ENCODE results near the gene CPHXL2. TPM values are rescaled to one million over a fixed set of nuclear protein-coding genes. Genes with fewer than 3 reads are reported as not detected.

Gene CPHXL2
- not detected in 2 replicates for total RNA-seq

DNA sequence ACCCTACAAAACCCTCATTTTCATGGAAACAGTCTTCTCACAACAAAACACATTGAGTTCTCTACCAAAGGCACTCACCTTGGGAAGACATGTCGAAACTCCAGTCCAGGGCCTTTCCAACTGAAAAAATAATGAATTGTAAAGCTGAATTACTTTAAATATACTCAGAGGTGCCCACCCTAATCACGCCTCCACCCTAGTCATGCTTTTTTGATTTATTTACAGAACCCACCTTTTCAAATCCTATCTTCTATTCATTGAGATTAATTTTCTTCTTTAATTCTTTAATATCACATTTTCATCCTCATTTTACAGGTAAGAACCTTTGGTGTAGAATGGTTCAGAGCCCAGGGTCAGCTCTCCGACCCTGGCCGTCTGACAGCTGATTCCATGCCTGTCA is at the start of gene CPHXL2:
Gene CPHXL2, minus strand, starts transcription at position 101 of the 400 bp plus-strand sequence. Its CDS starts 10 bp downstream, at position 91.
- intact Hi-C loops (cut with micrococcal nuclease), result no loop called here

DNA sequence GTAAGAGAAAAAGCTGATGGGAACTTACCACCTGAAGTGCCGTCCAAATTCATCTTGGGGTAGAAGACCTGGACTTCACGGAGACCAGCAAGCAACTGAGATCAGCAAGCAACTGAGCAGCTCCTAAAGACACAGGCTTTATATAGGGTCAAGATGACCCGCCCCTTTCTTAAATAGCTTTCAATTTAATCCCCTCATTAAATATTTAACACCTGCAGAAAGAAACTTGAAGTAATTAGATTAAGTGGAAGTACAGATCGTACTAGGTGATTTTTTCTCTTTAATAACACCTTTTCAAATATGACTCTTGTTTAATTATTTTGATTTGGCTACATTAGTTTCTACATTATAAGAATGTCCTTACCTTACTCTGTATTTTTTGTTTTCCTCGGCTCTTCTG is 49.6 kb upstream of the CPHXL2 start, which contains the start of gene CPHXL:
Gene CPHXL, minus strand, starts transcription at position 101 of the 400 bp plus-strand sequence. Its CDS starts 48 bp downstream, at position 53.
- intact Hi-C loops (cut with micrococcal nuclease), result no loop called here

DNA sequence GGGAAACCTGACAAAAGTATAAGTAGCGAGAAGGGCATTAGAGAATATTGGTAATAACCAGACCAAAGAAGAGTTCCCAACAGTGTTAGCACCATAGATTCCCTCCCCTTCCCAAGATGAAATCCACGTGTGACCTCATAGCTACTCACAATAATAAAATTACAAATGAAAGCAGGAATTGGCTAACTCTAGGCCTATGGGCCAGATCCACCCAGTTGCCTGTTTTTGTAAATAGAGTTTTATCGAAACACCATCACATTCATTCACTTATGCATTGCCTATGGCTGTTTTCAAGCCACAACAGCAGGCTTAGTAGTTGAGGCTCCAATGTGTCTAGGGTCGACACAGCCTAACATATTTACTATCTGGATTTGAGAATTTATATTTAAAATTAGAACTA is 41.6 kb upstream of the CPHXL2 start:
- intact Hi-C loops (cut with micrococcal nuclease), result no loop called here

DNA sequence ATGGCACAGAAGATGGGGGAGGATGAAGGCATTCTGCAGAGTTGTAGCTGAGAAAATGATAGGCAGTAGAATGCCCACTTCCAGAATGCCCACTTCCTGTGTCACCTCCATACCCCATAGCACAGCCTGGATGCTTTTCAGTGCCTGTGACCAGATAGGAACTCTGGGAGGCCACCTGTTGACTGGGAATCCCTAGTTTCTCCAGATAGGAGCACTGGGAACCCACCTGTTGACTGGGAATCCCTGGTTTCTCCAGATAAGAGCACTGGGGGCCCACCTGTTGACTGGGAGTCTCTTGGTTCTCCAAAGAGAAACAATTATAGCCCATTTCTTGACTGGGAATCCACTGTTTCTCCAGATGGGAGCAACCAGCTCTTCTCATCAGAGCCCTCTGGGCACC is 37.9 kb upstream of the CPHXL2 start:
- intact Hi-C loops (cut with micrococcal nuclease), result no loop called here

DNA sequence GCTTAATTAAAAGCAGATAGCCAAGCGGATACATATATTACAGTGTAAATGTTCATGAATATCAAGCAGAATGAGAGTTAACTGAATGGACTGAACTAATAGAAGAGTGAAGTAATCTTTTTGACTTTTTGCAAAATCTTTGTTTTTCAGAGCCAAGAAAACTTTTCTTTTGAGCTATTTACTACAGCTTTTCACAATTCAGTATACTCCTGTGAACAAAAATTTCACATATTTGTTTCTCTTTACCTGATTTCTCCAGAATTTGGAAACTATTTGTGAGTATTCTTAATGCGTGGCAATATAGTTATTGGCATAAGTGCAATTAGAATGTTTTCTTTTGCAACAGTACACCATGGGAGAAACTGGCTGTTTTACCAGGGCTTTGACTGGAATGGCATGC is 33.5 kb upstream of the CPHXL2 start:
- intact Hi-C loops (cut with micrococcal nuclease), result no loop called here

DNA sequence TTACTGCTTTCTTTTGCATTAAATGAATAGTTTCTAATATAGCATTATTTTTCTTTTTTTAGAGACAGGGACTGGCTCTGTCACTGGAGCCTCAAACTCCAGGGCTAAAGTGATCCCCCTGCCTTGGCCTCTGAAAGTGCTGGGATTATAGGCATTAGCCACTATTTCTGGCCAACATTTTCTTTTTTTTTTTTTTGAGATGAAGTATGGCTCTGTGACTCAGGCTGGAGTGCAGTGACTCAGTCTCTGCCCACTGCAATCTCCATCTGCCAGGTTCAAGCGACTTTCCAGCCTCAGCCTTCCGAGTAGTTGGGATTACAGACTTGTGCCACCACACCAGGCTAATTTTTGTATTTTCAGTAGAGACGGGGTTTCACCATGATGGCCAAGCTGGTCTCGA is 26.5 kb upstream of the CPHXL2 start:
- intact Hi-C loops (cut with micrococcal nuclease), result no loop called here

DNA sequence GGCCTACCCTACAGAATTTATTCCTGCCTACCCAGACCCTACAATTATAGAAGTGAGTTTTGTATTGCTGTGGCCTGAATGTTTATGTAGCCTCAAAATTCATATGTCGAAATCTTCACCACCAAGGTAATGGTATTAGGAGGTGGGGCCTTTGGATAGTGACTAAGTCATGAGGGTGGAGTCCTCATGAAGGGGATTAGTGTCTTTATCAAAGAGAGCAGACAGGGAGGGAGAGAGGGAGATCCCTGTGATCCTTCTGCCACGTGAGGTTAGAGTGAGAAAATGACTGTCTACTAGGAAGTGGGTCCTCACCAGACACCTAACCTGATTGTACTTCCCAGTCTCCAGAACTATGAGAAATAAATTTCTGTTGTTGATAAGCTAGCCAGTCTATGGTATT is 25.4 kb upstream of the CPHXL2 start:
- intact Hi-C loops (cut with micrococcal nuclease), result no loop called here

DNA sequence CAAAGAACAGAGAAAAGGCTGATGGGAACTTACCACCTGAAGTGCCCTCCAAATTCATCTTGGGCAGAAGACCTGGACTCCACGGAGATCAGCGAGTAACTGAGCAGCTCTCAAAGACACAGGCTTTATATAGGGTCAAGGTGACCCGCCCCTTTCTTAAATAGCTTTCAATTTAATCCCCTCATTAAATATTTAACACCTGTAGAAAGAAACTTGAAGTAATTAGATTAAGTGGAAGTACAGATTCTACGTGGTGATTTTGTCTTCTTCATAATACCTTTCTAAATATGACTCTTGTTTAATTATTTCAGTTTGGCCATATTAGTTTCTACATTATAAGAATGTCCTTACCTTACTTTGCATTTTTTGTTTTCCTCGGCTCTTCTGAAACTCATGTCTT is 24.6 kb upstream of the CPHXL2 start, which contains the start of gene DUXB:
Gene DUXB, minus strand, starts transcription at position 101 of the 400 bp plus-strand sequence. Its CDS starts 43 bp downstream, at position 58.
- intact Hi-C loops (cut with micrococcal nuclease), result no loop called here

DNA sequence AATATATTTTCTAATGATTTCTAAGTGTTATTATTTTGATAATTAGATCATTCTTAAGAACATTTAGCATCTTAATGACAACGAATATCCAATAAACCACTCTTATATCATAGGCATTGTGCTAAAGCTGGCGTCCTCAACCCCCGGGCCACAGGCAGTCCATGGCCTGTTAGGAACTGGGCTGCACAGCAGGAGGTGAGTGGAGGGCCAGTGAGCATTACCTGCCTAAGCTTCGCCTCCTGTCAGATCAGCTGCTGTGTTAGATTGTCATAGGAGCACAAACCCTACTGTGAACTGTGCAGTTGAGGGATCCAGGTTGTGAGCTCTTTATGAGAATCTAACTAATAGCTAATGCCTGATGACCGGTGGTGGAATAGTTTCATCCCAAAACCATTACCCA is 20.8 kb upstream of the CPHXL2 start:
- intact Hi-C loops (cut with micrococcal nuclease), result no loop called here

DNA sequence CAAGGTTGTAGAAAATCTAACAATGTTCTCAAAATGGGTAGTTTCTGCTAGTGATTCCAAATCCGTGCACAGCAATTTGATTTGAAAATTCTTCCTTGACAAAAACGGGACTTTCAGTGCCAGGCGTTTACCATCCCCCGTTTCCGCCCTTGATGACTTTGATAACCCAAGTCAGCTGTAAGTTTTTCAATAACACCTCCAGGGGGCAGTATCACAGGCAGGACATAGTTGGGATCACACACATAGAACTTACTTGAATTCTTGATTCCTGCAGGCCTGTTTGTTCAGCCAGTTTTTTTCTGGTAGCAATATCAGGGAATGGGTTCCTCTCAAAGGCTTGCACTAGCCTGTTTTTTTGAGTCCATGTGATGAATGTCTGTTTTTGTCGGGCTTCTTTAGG is 18.9 kb upstream of the CPHXL2 start:
- intact Hi-C loops (cut with micrococcal nuclease), result no loop called here

DNA sequence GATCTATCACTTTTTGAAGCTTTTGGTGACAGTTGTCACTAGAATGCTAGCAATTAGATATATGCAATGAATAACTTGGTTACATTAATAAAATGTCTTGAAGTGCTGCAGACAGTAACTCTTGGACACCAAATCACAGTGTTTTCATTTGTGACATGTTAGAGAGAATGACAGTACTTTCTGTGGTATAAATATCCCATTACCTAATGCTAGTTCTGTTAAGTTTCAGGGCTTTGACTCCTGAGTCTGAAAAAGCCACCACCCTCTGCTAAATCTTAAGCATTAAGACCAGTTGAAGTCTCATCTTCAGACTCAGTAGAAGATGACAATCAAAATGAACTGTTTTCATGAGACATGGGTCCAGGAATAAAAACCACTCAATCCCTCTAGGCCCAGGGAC is 10.6 kb upstream of the CPHXL2 start:
- intact Hi-C loops (cut with micrococcal nuclease), result no loop called here

DNA sequence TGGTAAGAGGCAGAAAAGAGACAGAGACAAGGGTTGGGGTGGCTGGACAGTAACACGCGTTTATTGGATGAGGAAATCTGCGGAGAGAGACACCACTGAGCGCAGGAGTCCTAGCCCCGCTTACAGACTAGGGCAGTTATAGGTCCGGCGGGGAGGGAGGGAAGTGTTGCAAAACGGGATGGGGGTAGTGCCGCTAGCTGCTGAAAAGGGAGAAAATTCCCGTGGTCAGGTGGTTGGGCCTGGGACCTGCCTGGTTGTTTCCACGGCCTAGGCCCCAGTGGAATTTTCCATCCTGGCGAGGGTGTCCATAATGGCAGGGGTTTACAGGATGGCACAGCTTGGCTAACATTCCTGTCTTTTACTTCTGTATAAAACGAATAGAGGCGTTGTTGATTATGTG is 5.5 kb upstream of the CPHXL2 start:
- intact Hi-C loops (cut with micrococcal nuclease), result no loop called here

DNA sequence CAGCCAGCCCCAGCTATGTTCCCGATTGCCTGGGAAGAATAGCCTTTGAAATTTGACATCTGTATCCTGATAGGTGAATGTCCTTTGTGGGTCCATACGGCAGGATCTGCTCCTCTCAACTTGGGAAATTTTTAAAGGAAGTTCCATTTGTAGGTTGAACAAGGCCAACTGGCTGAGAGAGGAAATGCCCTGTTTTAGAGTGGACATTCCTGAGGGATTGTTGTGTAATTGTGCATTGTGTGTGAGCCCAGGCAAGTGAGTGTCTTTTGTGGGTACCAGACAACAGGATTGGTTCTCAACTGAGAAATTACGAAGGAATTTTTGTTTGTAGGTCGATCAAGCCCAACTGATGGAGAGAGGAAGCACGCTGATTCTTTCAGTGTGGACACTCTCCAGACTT is 2.6 kb upstream of the CPHXL2 start:
- intact Hi-C loops (cut with micrococcal nuclease), result no loop called here

DNA sequence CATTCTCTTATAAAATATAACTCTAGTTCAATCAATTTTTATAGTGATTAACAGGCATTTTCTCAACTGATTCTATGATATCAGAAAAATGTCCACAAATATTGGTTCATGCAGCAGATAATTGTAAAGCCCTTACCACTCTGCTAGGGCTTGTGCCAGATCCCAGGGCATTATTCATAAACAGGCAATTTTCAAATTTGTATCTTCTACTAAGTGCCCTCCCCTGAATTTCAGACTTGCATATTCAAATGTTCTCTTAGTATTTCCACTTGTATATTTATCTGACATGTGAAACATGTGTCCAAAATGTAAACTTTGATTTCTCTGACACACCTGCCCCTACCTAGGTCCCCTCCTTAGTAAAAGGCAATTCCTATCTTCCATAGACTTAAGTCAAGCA is 9.3 kb downstream of the CPHXL2 start:
- intact Hi-C loops (cut with micrococcal nuclease), result no loop called here

DNA sequence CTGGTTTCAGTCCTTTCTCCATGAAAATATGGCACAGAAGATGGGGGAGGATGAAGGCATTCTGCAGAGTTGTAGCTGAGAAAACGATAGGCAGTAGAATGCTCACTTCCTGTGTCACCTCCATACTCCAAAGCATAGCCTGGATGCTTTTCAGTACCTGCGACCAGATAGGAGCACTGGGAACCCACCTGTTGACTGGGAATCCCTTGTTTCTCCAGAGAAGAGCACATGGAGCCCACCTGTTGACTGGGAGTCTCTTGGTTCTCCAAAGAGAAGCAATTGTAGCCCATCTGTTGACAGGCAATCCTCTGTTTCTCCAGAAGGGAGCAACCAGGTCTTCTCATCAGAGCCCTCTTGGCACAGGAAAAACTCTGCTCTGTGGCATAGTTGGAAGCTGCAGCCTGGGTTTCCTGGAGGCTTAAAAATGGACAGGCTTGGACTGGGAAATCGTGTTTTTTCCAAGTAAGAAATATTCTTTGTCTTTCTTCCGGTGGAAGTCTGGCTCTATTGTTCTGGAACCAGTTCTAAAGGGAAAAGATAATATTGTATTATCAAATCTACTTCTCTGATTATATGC is 16.0 kb downstream of the CPHXL2 start:
- intact Hi-C loops (cut with micrococcal nuclease), result no loop called here

DNA sequence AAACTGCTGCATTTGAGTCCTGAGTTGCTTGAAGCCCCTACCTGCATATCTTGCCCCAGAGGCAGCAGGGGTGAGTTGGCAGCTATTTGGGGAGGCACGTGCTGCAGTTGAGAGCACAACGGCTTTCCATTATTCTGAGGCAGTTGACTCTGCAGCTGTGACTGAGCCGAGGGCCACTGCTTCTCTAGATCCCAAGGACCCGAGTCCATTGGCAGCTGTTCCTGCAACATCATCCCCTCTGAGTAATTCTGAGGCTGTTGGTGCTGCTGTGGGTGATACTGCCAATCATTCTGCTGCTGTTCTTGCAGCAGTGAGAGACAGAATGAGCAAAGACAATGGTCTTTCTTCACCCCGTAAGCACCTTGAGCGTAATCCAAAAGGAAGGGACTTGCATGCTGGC is 16.5 kb downstream of the CPHXL2 start:
- intact Hi-C loops (cut with micrococcal nuclease), result no loop called here

DNA sequence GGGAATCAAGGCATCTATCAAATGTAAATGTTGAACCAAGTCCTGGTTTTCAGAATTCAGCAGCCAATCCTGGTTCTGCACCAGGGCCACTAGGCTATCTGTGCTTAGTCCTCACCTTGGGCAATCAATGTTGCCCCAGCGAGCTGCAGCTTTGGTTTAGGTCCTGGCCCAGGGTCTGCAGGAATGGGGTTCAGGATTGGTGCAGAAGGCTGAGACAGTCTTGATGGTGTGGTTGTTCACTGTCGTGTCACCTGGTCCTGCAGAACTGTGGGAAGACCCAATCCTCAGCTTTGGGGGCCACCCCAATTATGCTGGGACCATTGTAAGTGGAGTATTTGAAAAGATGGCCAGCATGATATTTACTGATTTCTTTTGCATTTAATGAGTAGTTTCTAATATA is 18.6 kb downstream of the CPHXL2 start:
- intact Hi-C loops (cut with micrococcal nuclease), result no loop called here

DNA sequence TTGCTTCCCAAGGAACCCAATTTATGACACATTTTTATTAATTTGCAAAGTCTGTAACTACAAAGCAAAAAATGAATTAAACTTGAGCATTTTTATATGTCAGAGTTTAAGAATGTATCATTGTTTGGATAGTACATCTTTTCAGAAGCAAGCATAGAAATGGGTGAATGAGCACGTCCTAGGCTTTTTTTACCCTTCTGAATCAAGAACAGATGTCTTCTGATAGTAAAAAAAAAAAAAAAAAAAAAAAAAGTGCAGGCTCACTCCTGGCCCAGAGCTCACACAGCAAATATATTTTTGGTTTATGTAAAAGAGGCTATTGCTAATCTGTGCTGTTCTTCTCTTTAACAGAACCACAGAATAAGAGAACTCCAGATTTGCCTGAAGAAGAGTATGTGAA is 22.9 kb downstream of the CPHXL2 start:
- intact Hi-C loops (cut with micrococcal nuclease), result no loop called here

DNA sequence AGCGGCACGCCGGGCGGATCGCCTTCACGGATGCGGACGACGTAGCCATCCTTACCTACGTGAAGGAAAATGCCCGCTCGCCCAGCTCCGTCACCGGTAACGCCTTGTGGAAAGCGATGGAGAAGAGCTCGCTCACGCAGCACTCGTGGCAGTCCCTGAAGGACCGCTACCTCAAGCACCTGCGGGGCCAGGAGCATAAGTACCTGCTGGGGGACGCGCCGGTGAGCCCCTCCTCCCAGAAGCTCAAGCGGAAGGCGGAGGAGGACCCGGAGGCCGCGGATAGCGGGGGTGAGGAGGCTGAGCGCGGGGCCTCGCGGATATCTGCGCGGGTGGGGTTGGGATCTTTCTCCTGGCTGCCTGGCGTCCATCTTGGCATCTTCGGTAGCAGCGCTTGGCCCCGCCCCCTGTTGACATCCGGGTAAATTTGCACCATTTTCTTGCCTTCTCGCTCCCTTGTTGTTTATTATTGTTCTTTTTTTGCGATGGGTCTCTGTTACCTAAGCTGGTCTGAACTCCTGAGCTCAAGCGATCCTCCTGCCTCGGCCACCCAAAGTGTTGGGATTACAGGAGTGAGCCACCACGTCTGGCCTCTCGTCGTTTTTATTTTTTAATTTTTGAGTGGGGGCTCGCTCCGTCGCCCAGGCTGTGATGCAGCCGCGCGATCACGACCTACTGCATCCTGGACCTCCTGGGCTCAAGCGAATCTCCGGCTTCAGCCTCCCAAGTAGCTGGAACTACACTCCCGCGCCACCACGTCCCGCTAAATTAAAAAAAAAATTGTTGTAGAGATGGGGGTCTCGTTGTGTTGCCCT is 28.3 kb downstream of the CPHXL2 start:
- intact Hi-C loops (cut with micrococcal nuclease), result loop anchor here (1.0 to 10.0 kb wide), 4 partner anchors 184 to 982 kb away; partner anchors contain the start of genes CFDP1, RFWD3, TMEM170A and WDR59

DNA sequence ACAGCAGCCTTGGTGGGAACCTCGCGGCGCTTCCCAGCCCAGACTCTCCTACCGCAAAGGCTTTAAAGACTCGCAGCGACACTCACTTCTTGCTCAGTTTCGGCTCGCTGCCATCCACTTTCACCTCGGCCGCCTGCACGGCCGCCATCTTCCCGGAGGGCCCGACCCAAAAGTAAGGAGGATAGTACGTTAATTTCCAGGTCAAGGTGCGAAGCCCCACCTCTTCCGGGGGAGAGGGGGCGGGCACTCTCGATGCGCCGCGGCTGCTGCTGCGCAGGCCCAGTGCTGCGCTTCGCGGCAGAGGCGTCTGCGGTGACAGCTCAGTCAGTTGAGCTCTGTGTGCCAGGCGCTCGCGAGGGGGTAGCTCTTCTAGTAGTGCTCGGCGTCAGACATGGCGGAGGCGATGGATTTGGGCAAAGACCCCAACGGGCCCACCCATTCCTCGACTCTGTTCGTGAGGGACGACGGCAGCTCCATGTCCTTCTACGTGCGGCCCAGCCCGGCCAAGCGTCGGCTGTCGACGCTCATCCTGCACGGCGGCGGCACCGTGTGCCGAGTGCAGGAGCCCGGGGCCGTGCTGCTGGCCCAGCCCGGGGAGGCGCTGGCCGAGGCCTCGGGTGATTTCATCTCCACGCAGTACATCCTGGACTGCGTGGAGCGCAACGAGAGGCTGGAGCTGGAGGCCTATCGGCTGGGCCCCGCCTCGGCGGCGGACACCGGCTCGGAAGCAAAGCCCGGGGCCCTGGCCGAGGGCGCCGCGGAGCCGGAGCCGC is 29.1 kb downstream of the CPHXL2 start, which contains the start of the genes KARS1 and TERF2IP:
Gene KARS1, minus strand, starts transcription at position 174 of the 773 bp plus-strand sequence. Its CDS starts 26 bp downstream, at position 148.
Gene TERF2IP, plus strand, starts transcription at position 282 of the 773 bp plus-strand sequence. Its CDS starts 110 bp downstream, at position 392.
- intact Hi-C loops (cut with micrococcal nuclease), result loop anchor here (1.0 to 10.0 kb wide), 12 partner anchors 24 to 1543 kb away; partner anchors contain the start of genes ADAT1, CFDP1, GABARAPL2 and PSMD7

DNA sequence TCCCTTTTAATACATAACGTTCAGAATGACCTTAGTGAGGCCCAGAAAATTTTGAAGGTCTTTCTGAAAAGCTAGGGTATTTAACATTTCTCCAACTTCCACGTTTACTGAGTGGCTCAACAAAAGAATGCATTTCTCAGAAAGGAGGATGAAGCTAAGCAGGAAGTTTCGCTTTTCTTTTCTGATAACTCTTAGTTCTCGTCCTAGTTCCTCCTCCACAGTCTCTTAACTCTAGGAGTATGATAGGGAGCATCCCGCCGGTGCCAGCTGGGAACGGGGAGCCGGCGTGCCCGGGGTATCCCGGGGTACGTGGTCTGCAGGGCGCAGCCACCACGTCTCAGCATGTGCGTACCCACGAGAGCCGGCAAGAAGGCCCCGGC is 29.7 kb downstream of the CPHXL2 start:
- intact Hi-C loops (cut with micrococcal nuclease), result loop anchor here (1.0 to 10.0 kb wide), 9 partner anchors 24 to 1543 kb away; partner anchors contain the start of genes ADAT1, GABARAPL2, PSMD7 and TMEM231

All from T-helper 2 cell treated with Interferon-gamma antibody and Interleukin-4, amounts not matched to agents 100 ng/mL and 5 ng/mL, for 36 hours (primary cell).